Measurements from ENCODE around the gene NLRP8.
"Not testable (repeated sequence)": the region's sequence is repeated elsewhere in the genome, so short reads cannot be mapped to it uniquely, and the experiment has no call there.

The NLRP8 gene

DNA sequence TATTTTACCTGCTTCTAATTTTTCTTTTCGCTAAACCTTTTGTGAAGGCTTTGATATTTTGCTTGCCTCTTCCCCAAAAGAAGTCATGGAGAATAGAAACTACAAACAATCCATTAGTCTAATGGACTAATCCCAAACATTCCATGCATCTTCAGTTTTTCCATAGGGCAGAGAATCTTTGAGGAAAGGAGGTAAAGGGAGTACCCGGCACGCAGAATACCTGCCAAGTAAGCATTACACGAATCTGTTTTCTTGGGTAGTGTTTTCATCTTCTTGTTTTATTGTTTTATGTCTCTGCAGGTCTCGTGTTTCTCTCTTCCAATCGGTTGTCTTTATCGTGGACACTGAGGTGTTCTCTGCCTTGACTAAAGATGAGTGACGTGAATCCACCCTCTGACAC lies at the start of gene NLRP8:
Gene NLRP8 (plus strand): TSS at position 301 of the 400 bp plus-strand sequence.
- no peak for DNase-seq (ENCODE audit: low read depth)

DNA sequence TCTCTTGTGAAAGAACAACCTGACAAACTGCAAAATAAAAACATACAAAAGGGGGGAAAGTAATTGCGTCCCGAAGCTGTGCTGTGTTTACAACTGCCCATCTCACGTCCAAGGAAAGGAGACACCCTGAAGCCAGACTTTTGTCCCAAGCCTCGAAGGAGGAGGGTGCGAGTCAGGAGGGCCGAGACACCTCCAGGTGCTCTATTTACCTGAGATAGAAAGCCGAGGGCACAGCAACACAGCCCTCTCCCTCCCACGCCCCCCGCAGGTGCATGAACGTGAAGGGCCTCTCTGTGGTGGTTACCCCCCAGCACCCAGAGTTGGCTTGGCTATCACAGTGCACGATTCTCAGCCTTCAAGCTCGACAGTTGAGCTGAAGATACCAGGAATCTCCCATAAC lies 48.7 kb upstream of the NLRP8 start:
- no peak for DNase-seq (ENCODE audit: low read depth)

DNA sequence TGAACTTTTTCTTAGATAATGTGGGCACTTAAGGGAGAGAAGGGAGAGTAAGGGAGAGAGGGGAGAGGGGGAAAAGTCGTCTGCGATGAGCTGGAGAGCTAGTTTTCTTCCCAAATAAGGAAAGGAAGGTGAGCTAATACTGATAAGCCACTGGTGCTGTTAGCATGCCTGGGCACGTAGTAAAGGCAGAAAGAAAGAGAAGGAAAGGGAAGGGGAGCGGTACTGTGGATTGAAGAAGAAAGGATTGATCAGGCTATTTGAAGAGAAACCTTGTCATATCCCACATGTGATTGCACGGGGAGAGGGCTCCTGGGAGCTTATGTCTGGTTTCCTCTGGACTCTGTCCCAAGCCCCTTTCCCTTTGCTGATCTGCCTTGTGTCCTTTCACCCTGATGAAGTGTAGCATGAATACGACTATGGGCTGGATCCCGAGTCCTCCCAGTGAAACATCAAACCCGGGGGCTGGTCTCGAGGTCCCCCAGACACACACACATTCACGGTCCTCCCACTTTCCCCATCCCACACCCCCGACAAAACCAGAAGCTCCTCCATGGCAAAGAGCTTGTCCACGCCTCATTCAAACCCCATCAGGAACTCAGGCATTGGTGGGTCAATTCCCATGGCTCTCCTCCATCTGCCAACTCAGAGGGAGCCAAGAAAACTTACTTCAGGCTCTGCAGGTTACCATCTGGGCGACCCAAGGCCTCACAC lies 46.1 kb upstream of the NLRP8 start:
- no peak for DNase-seq (ENCODE audit: low read depth)

DNA sequence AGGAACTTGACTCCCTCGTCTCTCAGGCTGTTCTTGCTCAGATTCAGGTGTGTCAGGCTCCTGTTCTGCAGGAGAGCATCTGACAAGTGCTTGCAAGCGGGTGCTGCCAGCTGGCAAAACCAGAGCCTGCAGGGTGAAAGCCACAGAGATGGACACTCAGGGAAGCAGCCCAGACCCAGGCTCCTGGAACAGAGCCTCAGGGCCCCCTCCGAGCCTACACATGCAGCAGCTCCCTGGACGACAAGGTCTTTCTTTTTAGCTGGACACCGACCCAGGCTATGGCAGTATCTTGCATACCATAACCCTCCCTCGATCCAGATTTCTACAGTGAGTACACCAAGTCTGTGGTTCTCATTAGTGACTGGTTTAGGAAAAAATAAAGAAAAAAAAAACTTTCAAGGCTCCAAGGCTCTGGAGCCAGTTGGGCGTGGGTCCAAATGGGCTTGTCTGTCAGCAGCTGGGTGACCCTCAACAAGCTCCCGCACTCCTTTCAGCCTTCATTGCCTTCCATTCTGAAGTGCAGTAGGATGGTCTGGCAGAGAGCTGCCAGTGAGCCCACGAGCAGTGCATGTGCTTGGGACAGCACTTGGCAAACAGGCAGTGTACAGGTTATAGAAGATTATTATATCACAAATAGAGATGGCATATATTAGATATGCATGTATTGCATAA lies 45.4 kb upstream of the NLRP8 start:
- DNase-seq (ENCODE audit: low read depth) = no peak

DNA sequence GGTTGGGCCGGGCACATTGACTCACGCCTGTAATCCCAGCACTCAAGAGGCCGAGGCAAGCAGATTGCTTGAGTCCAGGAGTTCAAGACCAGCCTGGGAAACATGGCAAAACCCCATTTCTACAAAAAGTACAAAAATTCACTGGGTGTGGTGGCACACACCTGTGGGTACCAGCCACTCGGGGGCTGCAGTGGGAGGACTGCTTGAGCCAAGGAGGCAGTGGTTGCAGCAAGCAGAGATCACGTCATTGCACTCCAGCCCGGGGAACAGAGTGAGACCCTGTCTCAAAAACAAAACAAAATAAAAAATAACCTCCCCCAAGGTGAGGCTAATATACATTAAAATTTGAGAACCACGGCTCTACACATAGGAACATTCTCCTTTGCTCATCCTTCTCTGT lies 40.3 kb upstream of the NLRP8 start:
- DNase-seq (ENCODE audit: low read depth) = no peak

DNA sequence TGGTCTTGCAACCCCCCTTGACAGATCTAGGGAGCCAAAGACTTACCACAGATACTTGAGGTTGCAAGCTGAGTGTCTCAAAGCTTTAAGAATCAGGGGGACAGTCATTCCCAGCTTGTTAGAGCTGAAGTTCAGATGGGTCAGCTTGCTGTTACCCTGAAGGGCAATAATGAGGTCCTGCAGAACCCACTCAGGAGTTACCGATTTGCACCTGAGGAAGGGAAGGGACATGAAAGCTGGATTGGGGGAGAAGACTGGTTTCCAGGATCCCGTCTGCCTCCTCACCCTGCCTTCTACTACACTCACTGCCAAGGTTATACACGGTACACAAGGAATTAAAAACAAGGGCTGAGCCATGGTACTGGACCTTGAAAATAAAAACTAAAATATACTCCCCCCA lies 39.9 kb upstream of the NLRP8 start:
- no peak for DNase-seq (ENCODE audit: low read depth)

DNA sequence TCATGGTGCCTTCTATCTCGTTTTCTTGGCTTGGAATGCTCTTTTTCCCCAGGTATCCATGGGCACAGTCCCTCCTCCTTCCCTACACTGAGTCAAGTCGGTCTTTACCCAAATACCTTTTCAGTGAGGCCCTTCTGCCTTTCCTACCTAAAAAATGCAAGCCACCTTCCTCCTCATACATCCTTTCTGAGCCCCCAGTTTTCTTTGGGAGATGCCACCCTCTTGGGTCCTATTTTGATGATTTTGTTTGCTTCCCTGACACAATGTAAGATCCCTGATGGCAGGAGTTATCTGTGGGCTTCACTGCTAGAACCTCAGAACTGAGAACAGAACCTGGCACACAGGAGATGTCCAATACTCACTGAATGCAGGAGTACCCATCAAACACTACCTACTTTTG lies 37.8 kb upstream of the NLRP8 start:
- no peak for DNase-seq (ENCODE audit: low read depth)

DNA sequence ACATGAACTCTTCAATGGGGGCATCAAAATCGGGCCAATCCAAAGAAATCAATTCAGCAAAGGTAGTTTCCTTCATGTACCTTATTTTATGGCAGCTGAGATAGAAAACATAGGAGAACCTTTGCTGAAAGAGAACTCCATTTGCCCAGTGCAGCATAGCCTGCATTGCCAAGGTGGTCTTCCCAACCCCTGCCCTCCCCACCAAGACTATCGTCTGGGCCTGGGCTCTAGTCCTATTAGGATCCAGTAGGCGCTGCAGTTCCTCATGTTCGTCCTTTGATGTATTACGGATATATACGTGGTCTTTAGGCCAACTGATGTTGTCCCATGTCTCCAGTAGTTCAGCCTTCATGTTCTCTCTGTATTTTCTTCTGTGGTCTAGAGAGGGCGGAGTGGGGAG lies 34.7 kb upstream of the NLRP8 start:
- DNase-seq (ENCODE audit: low read depth) = no peak

DNA sequence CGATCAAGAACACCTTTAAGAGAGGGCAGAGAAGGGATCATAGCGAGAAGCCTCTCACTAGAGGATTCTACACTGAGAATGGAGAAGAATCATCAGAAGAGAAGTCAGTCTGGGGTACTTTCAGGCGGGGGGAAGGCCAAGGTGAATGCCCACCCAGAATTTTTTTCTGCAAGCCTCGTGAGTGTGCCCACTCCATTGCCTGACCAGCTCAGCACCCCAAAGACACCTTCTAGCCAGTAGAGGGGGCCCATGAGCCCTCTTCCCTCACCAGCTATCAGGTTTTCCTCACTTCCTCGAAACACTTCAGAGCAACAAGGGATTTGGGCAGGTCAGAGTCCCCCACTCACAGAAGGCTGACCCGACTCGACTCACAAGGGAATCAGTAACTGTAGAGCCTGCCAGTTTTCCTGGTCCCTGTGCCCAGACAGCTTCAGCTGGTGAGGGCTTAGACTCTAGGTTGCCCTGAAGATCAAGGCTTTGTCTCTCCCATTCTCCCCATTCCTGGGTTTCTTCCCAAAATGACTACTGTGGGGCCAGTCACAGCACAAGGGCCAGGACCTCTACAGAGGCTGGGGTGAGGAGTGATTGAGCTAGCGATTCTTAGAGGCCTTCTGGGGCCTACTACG lies 33.9 kb upstream of the NLRP8 start:
- no peak for DNase-seq (ENCODE audit: low read depth)

DNA sequence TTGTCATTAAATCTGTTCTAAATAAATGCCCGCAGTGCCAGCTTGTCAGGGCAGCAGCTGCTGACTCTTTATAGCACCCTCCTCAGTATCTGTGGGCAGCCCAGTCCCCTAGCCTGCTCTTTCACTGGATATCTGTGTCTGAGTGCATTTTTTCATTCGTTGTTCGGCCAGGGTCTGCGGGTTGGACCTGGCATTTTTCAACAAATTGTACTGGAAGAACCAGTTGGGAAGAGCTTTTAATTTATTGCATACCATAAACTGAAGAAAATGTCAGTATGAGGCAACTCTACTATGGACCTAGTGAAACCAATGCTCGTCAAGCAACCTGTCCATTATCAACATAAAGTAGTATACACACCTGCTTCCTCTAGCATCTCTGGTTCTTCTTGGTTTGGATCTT lies 24.1 kb upstream of the NLRP8 start:
- no peak for DNase-seq (ENCODE audit: low read depth)

DNA sequence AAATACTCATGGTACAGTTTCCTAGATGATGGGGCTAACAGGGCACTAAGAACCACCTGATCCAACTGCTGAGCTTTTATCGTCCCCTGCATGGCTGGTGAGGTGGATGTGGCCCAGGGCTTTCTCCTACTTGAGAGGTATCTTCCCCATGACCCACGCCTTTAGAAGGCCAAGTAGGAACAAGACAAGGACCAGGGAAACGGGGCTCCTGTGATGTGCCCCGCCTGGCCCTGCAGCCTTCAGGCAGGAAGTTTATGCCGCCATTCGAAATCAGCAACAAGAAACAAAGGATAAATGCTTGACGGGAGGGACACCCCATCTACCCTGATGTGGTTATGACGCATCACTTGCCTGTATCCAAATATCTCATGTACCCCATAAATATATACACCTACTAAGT lies 19.6 kb upstream of the NLRP8 start:
- no peak for DNase-seq (ENCODE audit: low read depth)

DNA sequence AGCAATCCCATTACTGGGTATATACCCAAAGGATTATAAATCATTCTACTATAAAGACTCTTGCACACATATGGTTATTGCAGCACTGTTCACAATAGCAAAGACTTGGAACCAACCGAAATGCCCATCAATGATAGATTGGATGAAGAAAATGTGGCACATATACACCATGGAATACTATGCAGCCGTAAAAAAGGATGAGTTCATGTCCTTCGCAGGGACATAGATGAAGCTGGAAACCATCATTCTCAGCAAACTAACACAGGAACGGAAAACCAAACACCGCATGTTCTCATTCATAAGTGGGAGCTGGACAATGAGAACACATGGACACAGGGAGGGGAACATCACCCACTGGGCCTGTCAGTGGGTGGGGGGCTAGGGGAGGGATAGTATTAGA lies 18.4 kb upstream of the NLRP8 start:
- DNase-seq (ENCODE audit: low read depth) = not testable (repeated sequence)

DNA sequence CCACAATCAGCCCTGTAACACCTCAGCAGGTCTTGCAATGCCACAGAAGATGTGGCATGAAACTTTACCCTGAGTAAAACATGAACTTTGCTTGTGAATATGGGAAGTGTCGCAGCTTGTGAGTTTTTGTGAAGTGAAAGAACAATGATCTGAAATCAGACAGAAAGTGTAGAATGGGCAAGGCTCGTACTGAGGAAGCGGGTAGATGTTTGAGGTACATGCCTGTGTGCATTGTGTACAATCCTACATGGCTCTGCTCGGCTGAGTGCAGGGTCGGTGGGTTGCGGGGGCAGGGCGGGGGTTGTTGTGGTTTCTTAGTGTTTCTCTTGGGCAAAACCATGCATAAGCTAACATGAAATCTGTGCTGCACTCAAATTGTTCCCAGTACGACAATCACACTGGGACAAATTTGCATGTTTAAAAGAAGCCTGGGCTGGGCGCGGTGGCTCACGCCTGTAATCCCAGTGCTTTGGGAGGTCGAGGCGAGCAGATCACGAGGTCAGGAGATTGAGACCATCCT lies 16.6 kb upstream of the NLRP8 start:
- no peak for DNase-seq (ENCODE audit: low read depth)

DNA sequence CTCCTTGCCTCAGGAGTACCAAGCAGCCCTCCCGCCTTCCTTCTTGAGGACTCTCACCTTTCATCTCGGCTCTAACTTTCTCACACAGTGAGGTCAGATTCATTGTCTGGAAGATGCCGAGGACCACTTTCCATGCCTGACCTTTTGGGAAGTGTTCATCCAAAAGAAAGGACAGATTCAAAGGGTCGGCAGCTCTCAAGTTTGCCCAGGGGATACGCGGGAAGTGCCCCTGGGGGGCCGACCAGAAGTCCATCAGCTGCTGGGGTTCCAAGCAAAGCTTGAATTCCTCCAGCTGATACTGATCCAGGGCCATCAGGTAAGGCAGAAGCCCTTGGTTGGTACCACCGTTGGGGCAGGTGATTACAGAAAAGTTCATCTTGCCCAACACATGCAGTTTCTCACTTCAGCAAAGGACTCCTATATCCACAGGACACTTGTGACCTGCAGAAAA lies 15.7 kb upstream of the NLRP8 start, which contains the start of gene NLRP13:
Gene NLRP13 (minus strand): TSS at position 401 of the 451 bp plus-strand sequence. CDS start 25 bp downstream, at position 376.
- DNase-seq (ENCODE audit: low read depth) = no peak

DNA sequence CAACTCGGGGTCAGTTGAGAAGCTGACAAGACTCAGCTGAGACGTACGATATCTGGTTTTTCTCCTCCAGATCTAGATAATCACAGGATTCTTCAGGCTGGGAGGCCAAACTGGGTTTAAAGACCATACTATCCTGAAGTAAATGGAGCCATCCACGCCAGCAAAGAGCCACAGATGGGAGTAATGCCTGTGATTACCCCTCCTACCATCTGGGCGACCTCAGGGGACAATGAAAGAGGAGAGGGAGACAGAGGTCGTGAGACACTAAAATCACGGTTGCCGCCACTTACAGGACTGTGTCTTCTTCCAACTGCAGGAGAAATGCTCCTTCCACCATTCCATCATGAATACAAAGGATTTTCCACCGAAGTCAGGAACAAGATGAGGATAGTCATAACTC lies 12.4 kb upstream of the NLRP8 start:
- no peak for DNase-seq (ENCODE audit: low read depth)

DNA sequence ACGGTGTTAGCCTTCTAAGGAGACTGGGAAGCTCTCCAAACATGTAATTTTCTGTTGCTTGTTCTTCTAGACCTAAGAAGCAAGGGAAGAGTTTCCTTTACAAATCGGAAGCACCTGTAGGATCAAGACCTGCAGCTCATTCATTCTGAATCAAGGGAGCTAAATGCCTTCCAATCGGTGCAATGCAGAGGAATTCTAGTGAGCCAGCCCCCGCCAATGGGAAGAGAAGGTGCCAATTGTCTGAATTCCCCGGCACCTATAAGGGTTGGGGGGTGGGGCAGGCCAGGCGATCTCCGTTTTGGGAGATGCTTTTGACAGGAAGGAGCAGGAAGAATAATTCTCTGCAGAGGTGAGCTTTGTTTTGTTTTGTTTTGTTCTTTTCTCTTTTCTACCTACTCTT lies 8.4 kb upstream of the NLRP8 start:
- DNase-seq (ENCODE audit: low read depth) = no peak

DNA sequence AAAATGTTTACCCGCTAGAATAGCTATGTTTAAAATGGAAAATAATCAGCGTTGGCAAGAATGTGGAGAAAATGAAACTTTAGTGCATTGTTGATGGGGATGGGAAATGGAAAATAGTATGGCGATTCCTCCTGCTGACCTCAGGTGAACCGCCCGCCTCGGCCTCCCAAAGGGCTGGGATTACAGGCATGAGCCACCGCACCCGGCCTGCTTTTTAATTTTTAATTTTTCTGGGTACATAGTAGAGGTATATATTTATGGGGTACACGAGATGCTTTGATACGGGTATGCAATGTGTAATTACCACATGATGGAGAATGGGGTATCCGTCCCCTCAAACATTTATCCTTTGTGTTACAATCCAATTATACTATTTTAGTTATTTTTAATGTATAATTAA lies 7.3 kb upstream of the NLRP8 start:
- DNase-seq (ENCODE audit: low read depth) = no peak

DNA sequence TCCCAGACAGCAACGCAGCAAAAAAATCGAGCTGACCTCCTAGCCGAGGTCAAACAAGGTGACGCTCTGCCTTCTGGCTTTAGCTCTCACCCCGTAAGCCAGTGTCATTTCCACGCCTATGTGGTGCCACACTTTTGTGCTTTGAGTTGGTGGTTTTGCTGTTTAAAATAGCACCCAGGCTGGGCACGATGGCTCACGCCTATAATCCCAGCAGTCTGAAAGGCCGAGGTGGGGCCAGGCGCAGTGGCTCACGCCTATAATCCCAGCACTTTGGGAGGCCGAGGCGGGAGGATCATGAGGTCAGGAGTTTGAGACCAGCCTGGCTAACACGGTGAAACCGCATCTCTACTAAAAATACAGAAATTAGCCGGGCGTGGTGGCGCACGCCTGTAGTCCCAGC lies 2.9 kb downstream of the NLRP8 start:
- not testable (repeated sequence) for DNase-seq (ENCODE audit: low read depth)

DNA sequence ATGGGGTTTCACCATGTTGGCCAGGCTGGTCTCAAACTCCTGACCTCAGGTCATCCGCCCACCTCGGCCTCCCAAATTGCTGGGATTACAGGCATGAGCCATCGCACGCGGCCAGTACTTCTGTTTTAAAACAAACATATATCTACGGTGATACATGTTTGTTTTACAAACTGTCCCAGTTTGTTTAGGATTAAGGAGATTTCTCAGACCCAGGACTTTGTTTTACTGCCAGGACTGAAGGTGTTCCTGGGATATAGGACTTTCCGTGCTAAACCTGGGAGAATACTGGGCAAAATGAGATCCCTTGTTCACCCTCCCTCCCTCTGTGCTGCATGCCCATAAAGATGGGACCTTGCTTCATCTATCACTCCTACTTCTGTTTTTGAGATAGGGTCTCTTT lies 8.8 kb downstream of the NLRP8 start:
- DNase-seq (ENCODE audit: low read depth) = no peak

DNA sequence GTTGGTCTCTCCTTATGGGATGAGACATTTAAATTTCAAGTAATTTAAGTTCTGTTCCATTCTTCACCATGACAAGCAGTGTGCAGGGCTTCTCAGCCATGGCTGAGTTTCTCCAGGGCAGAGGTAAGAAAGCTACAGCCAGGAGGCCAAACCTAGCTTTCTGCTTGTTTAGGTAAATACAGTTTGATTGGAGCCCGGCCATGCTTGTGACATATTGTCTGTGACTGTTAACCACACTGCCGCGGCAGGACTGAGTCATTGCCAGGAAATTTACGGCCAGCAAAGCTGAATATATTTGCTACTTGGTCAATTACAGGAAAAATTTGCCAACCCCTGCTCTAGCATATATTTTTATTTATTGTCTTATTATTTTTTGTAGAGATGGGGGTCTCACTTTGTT lies 10.7 kb downstream of the NLRP8 start:
- no peak for DNase-seq (ENCODE audit: low read depth)

DNA sequence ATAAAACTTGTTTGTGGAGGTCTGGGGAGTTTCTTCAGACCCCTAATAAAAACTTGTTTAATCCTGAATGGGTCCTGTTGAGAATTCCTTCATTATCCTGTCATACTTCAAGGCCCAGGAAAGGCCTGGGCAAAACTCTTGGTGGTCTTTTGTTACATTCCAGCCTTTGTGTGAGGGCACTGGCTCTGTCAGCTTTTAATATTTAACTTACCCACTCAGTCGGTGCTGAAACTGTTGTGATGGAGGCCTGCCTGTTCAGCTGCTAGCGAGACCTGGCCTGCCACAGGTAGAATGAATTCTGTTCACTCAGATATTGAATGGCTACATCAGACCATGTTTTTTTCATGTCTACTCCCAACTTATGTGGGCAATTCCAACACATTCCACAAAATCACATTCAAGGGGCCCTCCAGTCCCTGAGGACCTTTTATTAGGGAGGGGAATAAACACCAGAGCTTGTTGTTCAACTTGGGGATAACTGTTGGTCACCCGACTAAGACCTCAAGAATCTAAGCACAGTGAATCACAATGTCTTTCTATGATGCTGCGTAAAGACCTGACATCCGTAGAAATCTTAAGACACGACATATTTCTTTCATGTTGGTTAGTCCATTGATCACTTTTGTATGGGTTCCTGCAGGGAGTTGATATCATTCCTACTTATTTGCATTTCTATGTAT lies 12.5 kb downstream of the NLRP8 start:
- no peak for DNase-seq (ENCODE audit: low read depth)

DNA sequence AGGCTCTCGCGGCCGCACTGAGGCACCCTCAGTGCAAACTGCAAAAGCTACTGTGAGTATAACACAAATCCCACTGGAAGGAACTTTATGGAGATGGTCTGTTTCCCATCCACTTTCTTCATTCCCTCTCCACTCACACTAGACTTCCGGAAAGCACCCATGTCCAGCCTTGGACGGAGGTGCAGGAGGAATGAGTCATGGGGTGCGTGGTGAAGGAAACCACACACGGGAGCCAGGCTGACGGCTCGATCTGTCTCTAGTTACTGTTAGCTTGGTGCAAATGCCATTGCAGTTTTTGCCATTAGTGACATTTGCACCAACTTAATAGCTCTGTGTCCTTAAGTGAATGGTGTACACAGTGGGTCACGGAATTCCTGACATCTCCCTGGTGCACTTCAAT lies 14.6 kb downstream of the NLRP8 start:
- no peak for DNase-seq (ENCODE audit: low read depth)

DNA sequence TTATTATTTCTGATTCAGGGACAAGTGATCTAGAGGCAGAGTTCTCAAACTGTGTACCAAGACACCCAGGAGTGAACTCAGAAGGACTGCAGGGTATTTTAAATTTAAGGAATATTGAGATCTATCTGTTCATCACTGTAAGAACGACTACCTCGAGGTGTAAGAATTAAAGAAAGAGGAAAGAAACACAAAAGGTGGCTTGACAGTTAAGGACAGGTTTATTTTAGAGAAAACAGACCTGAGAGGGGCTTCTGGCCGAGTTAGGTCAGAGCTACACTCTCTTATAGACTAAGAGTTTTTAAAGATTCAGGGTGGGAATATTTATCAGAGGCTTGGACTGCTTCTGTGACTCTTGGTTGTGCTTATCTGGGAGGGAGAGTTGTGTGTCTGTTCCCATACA lies 26.4 kb downstream of the NLRP8 start:
- DNase-seq (ENCODE audit: low read depth) = no peak

Measured in stimulated activated CD4-positive, alpha-beta T cell treated with anti-CD3 and anti-CD28 coated beads, Interleukin-2, amount 100 ng/mL, for 4 hours (primary cell).